ENCODE measurements around the gene MAGED4B. TPM values are rescaled to one million over a fixed set of nuclear protein-coding genes. Genes with fewer than 3 reads are reported as not detected.

The MAGED4B gene
- total and polyA plus RNA-seq, 7 experiments from 2014 or later, result 0.18 to 2.4 (median 1.4) TPM; not detected in 2

DNA sequence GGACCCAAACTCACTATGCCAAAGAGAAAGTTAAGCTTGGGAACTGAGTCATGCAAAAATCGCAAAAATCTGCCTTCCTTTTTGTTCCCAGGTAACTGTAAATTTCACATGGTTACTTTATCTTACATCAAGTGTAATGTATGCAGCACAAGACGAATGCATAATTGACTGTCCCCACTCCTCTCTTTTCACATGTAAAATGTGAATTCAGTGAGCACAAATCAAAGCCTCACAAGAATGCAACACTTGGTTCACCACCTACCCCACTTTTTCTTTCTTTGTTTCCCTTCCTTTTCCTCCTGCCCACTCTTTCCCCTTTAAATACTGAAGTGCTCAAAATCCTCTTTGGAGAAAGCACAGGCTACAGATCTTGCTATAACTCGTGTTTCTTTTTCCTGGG lies 53.2 kb downstream of the MAGED4B start:
- no peaks in the 10 kb centered on the region for H3K27me3 ChIP-seq (ENCODE audit: control insufficient read depth in 2 of 2, insufficient read depth in 2 of 2, low read length in 2 of 2)
- H3K4me3 Mint-ChIP-seq, result no peak overlapping the region
- CTCF ChIA-PET, result no interaction called here
- no peaks in the 10 kb centered on the region for H3K9me3 ChIP-seq (ENCODE audit: control insufficient read depth in 2 of 3, low read length in 3 of 3)
- no peaks in the 10 kb centered on the region for H3K4me1 Mint-ChIP-seq
- H3K4me3 ChIP-seq (ENCODE audit: low read length), result no peak overlapping the region
- intact Hi-C loops (cut with micrococcal nuclease), result no loop called here
- H3K27ac ChIP-seq (ENCODE audit: low read depth, low read length), result no peak overlapping the region
- H3K27ac Mint-ChIP-seq, result no peak overlapping the region
- H3K27me3 Mint-ChIP-seq, result peaks cover 0 to 11% (median 0%) of the 10 kb centered on the region in 5 donors
- H3K9me3 Mint-ChIP-seq, result peaks cover 0 to 2% (median 0%) of the 10 kb centered on the region in 11 donors
- no peaks in the 10 kb centered on the region for H3K36me3 Mint-ChIP-seq
- ATAC-seq (no peak), DNase-seq (no peak)
- H3K36me3 ChIP-seq (ENCODE audit: control insufficient read depth in 2 of 3, insufficient read depth in 3 of 3, low read length in 3 of 3), result no peaks in the 10 kb centered on the region
- H3K4me1 ChIP-seq (ENCODE audit: control insufficient read depth in 2 of 2, insufficient read depth in 2 of 2, low read length in 2 of 2), result no peaks in the 10 kb centered on the region
- POLR2A ChIA-PET, result no interaction called here

Other genes starting within 250 kb of the MAGED4B start
- 10 to 100 TPM; 26.3 to 41.9 (median 29.5) TPM for gene MAGED1, start 175.6 kb downstream of the MAGED4B start, total RNA-seq
- gene MAGED1, start 175.6 kb downstream of the MAGED4B start, polyA plus RNA-seq, result 10 to 100 TPM; 37.2 to 61.7 TPM
- under 1 TPM in 1 of 5 experiments, not detected in 4; 0.24 TPM for gene MAGED4, start 115.7 kb upstream of the MAGED4B start, total RNA-seq
- gene MAGED4, start 115.7 kb upstream of the MAGED4B start, polyA plus RNA-seq, result under 1 TPM in 1 of 2 donors, not detected in 1; 0.52 TPM